Lower leg skin (tissue), 3 donors: ENCODE data around the gene EPS8L1.

Experiments used
- CTCF ChIP-seq, 3 donors: fragments of 450-650 bp; IDR thresholded peaks; one replicate each; pipeline ENCODE4 v1.5.1; 2016; ENCODE audit warnings: antibody characterized with exemption in 3 of 3, mild to moderate bottlenecking in 3 of 3, moderate library complexity in 2 of 3
- POLR2A ChIP-seq, 2 donors: fragments of 450-650 bp; IDR thresholded peaks; one replicate each; pipeline ENCODE4 v1.6.1; 2016 to 2017; ENCODE audit warnings: antibody characterized with exemption in 2 of 2, mild to moderate bottlenecking in 1 of 2, moderate library complexity in 1 of 2

GRCh38 chr19:55097864-55098715 lies 22.4 kb downstream of the EPS8L1 start:
- TF ChIP-seq POLR2A (IDR thresholded peaks at IDR 0.05) (no peak), CTCF (IDR thresholded peaks at IDR 0.05) (no peak)
